GM10248 (cell line): Measurements from ENCODE around the gene CAPN9.
"Not testable (repeated sequence)": the region's sequence is repeated elsewhere in the genome, so short reads cannot be mapped to it uniquely, and the experiment has no call there.

Experiments
- CTCF ChIA-PET: fragments of 300-600 bp; sonication (Branson Sonifier 250); formaldehyde crosslinking; extraction: SDS; loops from one replicate; lab custom pipeline; 2021; ENCODE audit warnings: antibody characterized with exemption; lab: Yijun Ruan, JAX
- POLR2A ChIA-PET: fragments of 350-650 bp; sonication (Branson Sonifier 250); formaldehyde crosslinking; extraction: SDS; loops from one replicate; lab custom pipeline; 2020; ENCODE audit warnings: antibody characterized with exemption; lab: Yijun Ruan, JAX
- DNase-seq: peaks from one replicate; pipeline ENCODE4 v3.0.0; 2012; ENCODE audit errors: extremely low spot score
- CTCF ChIP-seq: IDR thresholded peaks from 2 replicates; pipeline ENCODE4 v1.5.1; 2012; ENCODE audit warnings: mild to moderate bottlenecking, low read depth; ENCODE audit errors: extremely low read depth, missing control alignments, control extremely low read depth

Gene CAPN9

GRCh38 chr1:230747127-230747730 is at the start of gene CAPN9:
Gene CAPN9 (plus strand): TSS chr1:230747388. CDS start chr1:230747497, 109 bp downstream.
- TF ChIP-seq CTCF: no peak
- ChIA-PET CTCF (no interaction called here), POLR2A (no interaction called here)
- no peak for DNase-seq

- DNase-seq: no peak
- CTCF ChIA-PET: no interaction called here
- TF ChIP-seq CTCF: no peak
- POLR2A ChIA-PET: no interaction called here
Observed at GRCh38 chr1:230698130-230698529, 49.1 kb upstream of the CAPN9 start.

GRCh38 chr1:230698964-230699363 is 48.2 kb upstream of the CAPN9 start:
- CTCF ChIA-PET, DNase-seq, POLR2A ChIA-PET: not testable (repeated sequence)

- no peak for DNase-seq
- ChIA-PET POLR2A (no interaction called here), CTCF (no interaction called here)
- no peak for TF ChIP-seq CTCF
Observed at GRCh38 chr1:230699716-230700115, 47.5 kb upstream of the CAPN9 start.

- ChIA-PET POLR2A (no interaction called here), CTCF (no interaction called here)
- no peak for TF ChIP-seq CTCF
- DNase-seq: no peak
Observed at GRCh38 chr1:230700132-230700531, 47.1 kb upstream of the CAPN9 start.

- ChIA-PET CTCF (no interaction called here), POLR2A (no interaction called here)
- TF ChIP-seq CTCF: no peak
- DNase-seq: no peak
Observed at GRCh38 chr1:230701434-230701833, 45.8 kb upstream of the CAPN9 start.

- CTCF ChIA-PET: no interaction called here
- POLR2A ChIA-PET: no interaction called here
- no peak for DNase-seq
- TF ChIP-seq CTCF: no peak
Observed at GRCh38 chr1:230701895-230702768, 45.1 kb upstream of the CAPN9 start.
